Measurements from ENCODE around the gene SLC44A1.
"Not testable (repeated sequence)": the region's sequence is repeated elsewhere in the genome, so short reads cannot be mapped to it uniquely, and the experiment has no call there.

SLC44A1 gene

GRCh38 chr9:105264380-105264779 is 19.9 kb downstream of the SLC44A1 start:
- Histone ChIP-seq H3K4me1 (ENCODE audit: control insufficient read depth, insufficient read depth, low read length) (no peaks in the 10 kb centered on the region), H3K4me3 (ENCODE audit: insufficient read depth, low read depth, low read length) (no peak overlapping the region), H3K9me3 (ENCODE audit: control insufficient read depth, low read length) (no peaks in the 10 kb centered on the region), H3K27ac (ENCODE audit: insufficient read depth, low read depth, low read length, poor library complexity, severe bottlenecking) (no peak overlapping the region), H3K27me3 (ENCODE audit: control insufficient read depth, insufficient read depth, low read length, poor library complexity, severe bottlenecking) (no peaks in the 10 kb centered on the region), H3K36me3 (ENCODE audit: control insufficient read depth, insufficient read depth, low read length) (no peaks in the 10 kb centered on the region)
- WGBS, 2 experiments, result 96% methylated on average over 4 of the region's 4 CpGs

- H3K4me3 ChIP-seq (ENCODE audit: insufficient read depth, low read depth, low read length); H3K9me3 ChIP-seq (ENCODE audit: control insufficient read depth, low read length); H3K36me3 ChIP-seq (ENCODE audit: control insufficient read depth, insufficient read depth, low read length); H3K27me3 ChIP-seq (ENCODE audit: control insufficient read depth, insufficient read depth, low read length, poor library complexity, severe bottlenecking); H3K4me1 ChIP-seq (ENCODE audit: control insufficient read depth, insufficient read depth, low read length); H3K27ac ChIP-seq (ENCODE audit: insufficient read depth, low read depth, low read length, poor library complexity, severe bottlenecking): not testable (repeated sequence)
- 88 to 95% methylated on average over 10 of the region's 10 CpGs for WGBS, 2 experiments
Observed at GRCh38 chr9:105268254-105268653, 23.8 kb downstream of the SLC44A1 start.

GRCh38 chr9:105269593-105269992 is 25.1 kb downstream of the SLC44A1 start:
- no peak overlapping the region for H3K4me3 ChIP-seq (ENCODE audit: insufficient read depth, low read depth, low read length)
- H3K36me3 ChIP-seq (ENCODE audit: control insufficient read depth, insufficient read depth, low read length), result no peaks in the 10 kb centered on the region
- no peaks in the 10 kb centered on the region for H3K27me3 ChIP-seq (ENCODE audit: control insufficient read depth, insufficient read depth, low read length, poor library complexity, severe bottlenecking)
- H3K9me3 ChIP-seq (ENCODE audit: control insufficient read depth, low read length), result no peaks in the 10 kb centered on the region
- no peaks in the 10 kb centered on the region for H3K4me1 ChIP-seq (ENCODE audit: control insufficient read depth, insufficient read depth, low read length)
- no peak overlapping the region for H3K27ac ChIP-seq (ENCODE audit: insufficient read depth, low read depth, low read length, poor library complexity, severe bottlenecking)
- 80 to 88% methylated on average over 1 to 2 of the region's 2 CpGs for WGBS, 2 experiments

GRCh38 chr9:105270711-105271110 is 26.3 kb downstream of the SLC44A1 start:
- no peaks in the 10 kb centered on the region for H3K9me3 ChIP-seq (ENCODE audit: control insufficient read depth, low read length)
- H3K36me3 ChIP-seq (ENCODE audit: control insufficient read depth, insufficient read depth, low read length), result no peaks in the 10 kb centered on the region
- 75 to 85% methylated on average over 4 of the region's 4 CpGs for WGBS, 2 experiments
- H3K4me3 ChIP-seq (ENCODE audit: insufficient read depth, low read depth, low read length), result no peak overlapping the region
- no peak overlapping the region for H3K27ac ChIP-seq (ENCODE audit: insufficient read depth, low read depth, low read length, poor library complexity, severe bottlenecking)
- H3K4me1 ChIP-seq (ENCODE audit: control insufficient read depth, insufficient read depth, low read length), result no peaks in the 10 kb centered on the region
- no peaks in the 10 kb centered on the region for H3K27me3 ChIP-seq (ENCODE audit: control insufficient read depth, insufficient read depth, low read length, poor library complexity, severe bottlenecking)

- 100% methylated on average over 1 of the region's 1 CpG; no CpG with 5 or more reads in 1 of the 2 experiments for WGBS, 2 experiments
- no peaks in the 10 kb centered on the region for H3K27me3 ChIP-seq (ENCODE audit: control insufficient read depth, insufficient read depth, low read length, poor library complexity, severe bottlenecking)
- H3K4me1 ChIP-seq (ENCODE audit: control insufficient read depth, insufficient read depth, low read length), result no peaks in the 10 kb centered on the region
- no peak overlapping the region for H3K27ac ChIP-seq (ENCODE audit: insufficient read depth, low read depth, low read length, poor library complexity, severe bottlenecking)
- no peaks in the 10 kb centered on the region for H3K9me3 ChIP-seq (ENCODE audit: control insufficient read depth, low read length)
- no peaks in the 10 kb centered on the region for H3K36me3 ChIP-seq (ENCODE audit: control insufficient read depth, insufficient read depth, low read length)
- no peak overlapping the region for H3K4me3 ChIP-seq (ENCODE audit: insufficient read depth, low read depth, low read length)
Observed at GRCh38 chr9:105273731-105274130, 29.3 kb downstream of the SLC44A1 start.

- Histone ChIP-seq H3K27ac (ENCODE audit: insufficient read depth, low read depth, low read length, poor library complexity, severe bottlenecking) (no peak overlapping the region), H3K4me3 (ENCODE audit: insufficient read depth, low read depth, low read length) (no peak overlapping the region), H3K9me3 (ENCODE audit: control insufficient read depth, low read length) (no peaks in the 10 kb centered on the region), H3K4me1 (ENCODE audit: control insufficient read depth, insufficient read depth, low read length) (no peaks in the 10 kb centered on the region), H3K36me3 (ENCODE audit: control insufficient read depth, insufficient read depth, low read length) (no peaks in the 10 kb centered on the region), H3K27me3 (ENCODE audit: control insufficient read depth, insufficient read depth, low read length, poor library complexity, severe bottlenecking) (no peaks in the 10 kb centered on the region)
- WGBS, 2 experiments, result 96 to 100% methylated on average over 1 of the region's 1 CpG
Observed at GRCh38 chr9:105275111-105275510, 30.7 kb downstream of the SLC44A1 start.

GRCh38 chr9:105275938-105276337 is 31.5 kb downstream of the SLC44A1 start:
- no peak overlapping the region for H3K27ac ChIP-seq (ENCODE audit: insufficient read depth, low read depth, low read length, poor library complexity, severe bottlenecking)
- 87 to 94% methylated on average over 6 of the region's 6 CpGs for WGBS, 2 experiments
- H3K36me3 ChIP-seq (ENCODE audit: control insufficient read depth, insufficient read depth, low read length), result no peaks in the 10 kb centered on the region
- H3K4me3 ChIP-seq (ENCODE audit: insufficient read depth, low read depth, low read length), result no peak overlapping the region
- H3K4me1 ChIP-seq (ENCODE audit: control insufficient read depth, insufficient read depth, low read length), result no peaks in the 10 kb centered on the region
- no peaks in the 10 kb centered on the region for H3K27me3 ChIP-seq (ENCODE audit: control insufficient read depth, insufficient read depth, low read length, poor library complexity, severe bottlenecking)
- H3K9me3 ChIP-seq (ENCODE audit: control insufficient read depth, low read length), result no peaks in the 10 kb centered on the region

GRCh38 chr9:105278751-105279150 is 34.3 kb downstream of the SLC44A1 start:
- H3K4me3 ChIP-seq (ENCODE audit: insufficient read depth, low read depth, low read length), result no peak overlapping the region
- no peaks in the 10 kb centered on the region for H3K9me3 ChIP-seq (ENCODE audit: control insufficient read depth, low read length)
- H3K4me1 ChIP-seq (ENCODE audit: control insufficient read depth, insufficient read depth, low read length), result no peaks in the 10 kb centered on the region
- H3K27ac ChIP-seq (ENCODE audit: insufficient read depth, low read depth, low read length, poor library complexity, severe bottlenecking), result no peak overlapping the region
- 82 to 100% methylated on average over 4 of the region's 4 CpGs for WGBS, 2 experiments
- H3K36me3 ChIP-seq (ENCODE audit: control insufficient read depth, insufficient read depth, low read length), result no peaks in the 10 kb centered on the region
- H3K27me3 ChIP-seq (ENCODE audit: control insufficient read depth, insufficient read depth, low read length, poor library complexity, severe bottlenecking), result no peaks in the 10 kb centered on the region

GRCh38 chr9:105280691-105281090 is 36.2 kb downstream of the SLC44A1 start:
- no peak overlapping the region for H3K4me3 ChIP-seq (ENCODE audit: insufficient read depth, low read depth, low read length)
- no peaks in the 10 kb centered on the region for H3K27me3 ChIP-seq (ENCODE audit: control insufficient read depth, insufficient read depth, low read length, poor library complexity, severe bottlenecking)
- no peak overlapping the region for H3K27ac ChIP-seq (ENCODE audit: insufficient read depth, low read depth, low read length, poor library complexity, severe bottlenecking)
- no peaks in the 10 kb centered on the region for H3K36me3 ChIP-seq (ENCODE audit: control insufficient read depth, insufficient read depth, low read length)
- WGBS, 2 experiments, result 90 to 92% methylated on average over 2 of the region's 2 CpGs
- no peaks in the 10 kb centered on the region for H3K9me3 ChIP-seq (ENCODE audit: control insufficient read depth, low read length)
- no peaks in the 10 kb centered on the region for H3K4me1 ChIP-seq (ENCODE audit: control insufficient read depth, insufficient read depth, low read length)

- no peaks in the 10 kb centered on the region for H3K9me3 ChIP-seq (ENCODE audit: control insufficient read depth, low read length)
- 95 to 97% methylated on average over 4 of the region's 4 CpGs for WGBS, 2 experiments
- no peak overlapping the region for H3K4me3 ChIP-seq (ENCODE audit: insufficient read depth, low read depth, low read length)
- H3K4me1 ChIP-seq (ENCODE audit: control insufficient read depth, insufficient read depth, low read length), result no peaks in the 10 kb centered on the region
- H3K27me3 ChIP-seq (ENCODE audit: control insufficient read depth, insufficient read depth, low read length, poor library complexity, severe bottlenecking), result no peaks in the 10 kb centered on the region
- H3K27ac ChIP-seq (ENCODE audit: insufficient read depth, low read depth, low read length, poor library complexity, severe bottlenecking), result no peak overlapping the region
- H3K36me3 ChIP-seq (ENCODE audit: control insufficient read depth, insufficient read depth, low read length), result no peaks in the 10 kb centered on the region
Observed at GRCh38 chr9:105281272-105281671, 36.8 kb downstream of the SLC44A1 start.

- 96% methylated on average over 1 of the region's 1 CpG for WGBS, 2 experiments
- Histone ChIP-seq H3K9me3 (ENCODE audit: control insufficient read depth, low read length) (no peaks in the 10 kb centered on the region), H3K27me3 (ENCODE audit: control insufficient read depth, insufficient read depth, low read length, poor library complexity, severe bottlenecking) (no peaks in the 10 kb centered on the region), H3K4me3 (ENCODE audit: insufficient read depth, low read depth, low read length) (no peak overlapping the region), H3K4me1 (ENCODE audit: control insufficient read depth, insufficient read depth, low read length) (no peaks in the 10 kb centered on the region), H3K27ac (ENCODE audit: insufficient read depth, low read depth, low read length, poor library complexity, severe bottlenecking) (no peak overlapping the region), H3K36me3 (ENCODE audit: control insufficient read depth, insufficient read depth, low read length) (no peaks in the 10 kb centered on the region)
Observed at GRCh38 chr9:105281926-105282325, 37.5 kb downstream of the SLC44A1 start.

All from ectodermal cell (in vitro differentiated cells).